WTC11 (cell line): ENCODE data around the gene PTPMT1.

Experiments
- ELF4 ChIP-seq: sonication (generic); formaldehyde crosslinking; IDR thresholded peaks from 2 replicates; pipeline ENCODE4 v1.8.1; 2022; ENCODE audit warnings: low read depth, mild to moderate bottlenecking, moderate library complexity, missing genetic modification reagents
- FOXK1 ChIP-seq: sonication (generic); formaldehyde crosslinking; IDR thresholded peaks from 2 replicates; pipeline ENCODE4 v1.8.0; 2022; ENCODE audit warnings: mild to moderate bottlenecking, moderate library complexity, missing genetic modification reagents
- NFYB ChIP-seq: sonication (generic); formaldehyde crosslinking; conservative IDR thresholded peaks from 2 replicates; pipeline ENCODE4 v1.8.0; 2022; ENCODE audit warnings: low read depth, missing genetic modification reagents
- TCF7 ChIP-seq: sonication (generic); formaldehyde crosslinking; IDR thresholded peaks from 2 replicates; pipeline ENCODE4 v1.8.0; 2022; ENCODE audit warnings: mild to moderate bottlenecking, low read depth, missing genetic modification reagents, moderate library complexity
- TF ChIP-seq, protein P1 (sequence below): fragments of 200-600 bp; IDR thresholded peaks from 2 replicates; pipeline ENCODE4 v1.8.0; 2022; ENCODE audit warnings: antibody characterized with exemption
- TF ChIP-seq, protein P2 (sequence below): sonication (generic); formaldehyde crosslinking; IDR thresholded peaks from 2 replicates; pipeline ENCODE4 v1.8.1; 2023; ENCODE audit warnings: mild to moderate bottlenecking, missing genetic modification reagents
- TF ChIP-seq, protein P3 (sequence below): sonication (generic); formaldehyde crosslinking; conservative IDR thresholded peaks from 2 replicates; pipeline ENCODE4 v1.8.1; 2022; ENCODE audit warnings: mild to moderate bottlenecking, missing genetic modification reagents
- TF ChIP-seq, protein P4 (sequence below): sonication (generic); formaldehyde crosslinking; IDR thresholded peaks from 2 replicates; pipeline ENCODE4 v1.8.1; 2023; ENCODE audit warnings: mild to moderate bottlenecking, missing genetic modification reagents, moderate library complexity
- TF ChIP-seq, protein P5 (sequence below): sonication (generic); formaldehyde crosslinking; IDR thresholded peaks from 2 replicates; pipeline ENCODE4 v1.8.0; 2022; ENCODE audit warnings: mild to moderate bottlenecking, missing genetic modification reagents

DNA sequence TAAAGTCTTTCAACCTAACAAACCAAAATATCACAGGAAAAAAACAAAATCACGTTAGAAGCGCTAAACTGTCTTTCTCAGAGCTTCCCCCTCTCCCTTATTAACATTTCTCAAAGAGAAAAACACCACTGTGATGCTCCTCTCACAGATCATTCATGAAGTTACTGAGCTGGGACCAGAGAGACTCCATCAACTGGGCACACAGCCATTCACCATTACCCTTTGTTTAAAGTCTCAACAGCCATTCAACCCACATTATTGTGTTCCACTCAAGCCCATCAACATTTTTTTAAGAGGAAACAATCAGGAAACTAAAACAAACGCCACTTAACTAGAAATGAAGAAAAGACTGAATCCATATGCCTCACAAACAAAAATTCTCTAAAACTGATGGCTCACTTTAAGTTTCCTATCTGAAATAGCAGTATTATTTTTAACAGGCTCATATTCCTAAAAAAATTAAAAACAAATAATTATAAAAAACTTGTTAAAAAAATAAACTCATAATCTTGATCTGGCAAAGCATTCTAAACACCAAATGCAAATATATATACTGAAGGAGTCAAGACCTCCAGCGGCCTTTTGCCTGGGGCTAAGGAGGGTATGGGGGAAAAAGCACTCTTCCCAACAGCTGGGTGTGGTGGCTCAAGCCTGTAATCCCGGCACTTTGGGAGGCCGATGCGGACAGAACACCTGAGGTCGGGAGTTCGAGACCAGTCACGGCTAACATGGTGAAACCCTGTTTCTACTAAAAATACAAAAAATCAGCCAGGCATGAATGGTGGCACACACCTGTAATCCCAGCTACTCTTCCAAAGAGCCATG, 26.4 kb upstream of the PTPMT1 start:
- TF ChIP-seq, protein P1, sequence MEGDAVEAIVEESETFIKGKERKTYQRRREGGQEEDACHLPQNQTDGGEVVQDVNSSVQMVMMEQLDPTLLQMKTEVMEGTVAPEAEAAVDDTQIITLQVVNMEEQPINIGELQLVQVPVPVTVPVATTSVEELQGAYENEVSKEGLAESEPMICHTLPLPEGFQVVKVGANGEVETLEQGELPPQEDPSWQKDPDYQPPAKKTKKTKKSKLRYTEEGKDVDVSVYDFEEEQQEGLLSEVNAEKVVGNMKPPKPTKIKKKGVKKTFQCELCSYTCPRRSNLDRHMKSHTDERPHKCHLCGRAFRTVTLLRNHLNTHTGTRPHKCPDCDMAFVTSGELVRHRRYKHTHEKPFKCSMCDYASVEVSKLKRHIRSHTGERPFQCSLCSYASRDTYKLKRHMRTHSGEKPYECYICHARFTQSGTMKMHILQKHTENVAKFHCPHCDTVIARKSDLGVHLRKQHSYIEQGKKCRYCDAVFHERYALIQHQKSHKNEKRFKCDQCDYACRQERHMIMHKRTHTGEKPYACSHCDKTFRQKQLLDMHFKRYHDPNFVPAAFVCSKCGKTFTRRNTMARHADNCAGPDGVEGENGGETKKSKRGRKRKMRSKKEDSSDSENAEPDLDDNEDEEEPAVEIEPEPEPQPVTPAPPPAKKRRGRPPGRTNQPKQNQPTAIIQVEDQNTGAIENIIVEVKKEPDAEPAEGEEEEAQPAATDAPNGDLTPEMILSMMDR, result no peak
- no peak for TF ChIP-seq TCF7
- TF ChIP-seq, protein P2, sequence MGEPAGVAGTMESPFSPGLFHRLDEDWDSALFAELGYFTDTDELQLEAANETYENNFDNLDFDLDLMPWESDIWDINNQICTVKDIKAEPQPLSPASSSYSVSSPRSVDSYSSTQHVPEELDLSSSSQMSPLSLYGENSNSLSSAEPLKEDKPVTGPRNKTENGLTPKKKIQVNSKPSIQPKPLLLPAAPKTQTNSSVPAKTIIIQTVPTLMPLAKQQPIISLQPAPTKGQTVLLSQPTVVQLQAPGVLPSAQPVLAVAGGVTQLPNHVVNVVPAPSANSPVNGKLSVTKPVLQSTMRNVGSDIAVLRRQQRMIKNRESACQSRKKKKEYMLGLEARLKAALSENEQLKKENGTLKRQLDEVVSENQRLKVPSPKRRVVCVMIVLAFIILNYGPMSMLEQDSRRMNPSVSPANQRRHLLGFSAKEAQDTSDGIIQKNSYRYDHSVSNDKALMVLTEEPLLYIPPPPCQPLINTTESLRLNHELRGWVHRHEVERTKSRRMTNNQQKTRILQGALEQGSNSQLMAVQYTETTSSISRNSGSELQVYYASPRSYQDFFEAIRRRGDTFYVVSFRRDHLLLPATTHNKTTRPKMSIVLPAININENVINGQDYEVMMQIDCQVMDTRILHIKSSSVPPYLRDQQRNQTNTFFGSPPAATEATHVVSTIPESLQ (CRISPR knock-in tag), result no peak
- no peak for TF ChIP-seq NFYB (CRISPR knock-in tag)
- TF ChIP-seq, protein P3, sequence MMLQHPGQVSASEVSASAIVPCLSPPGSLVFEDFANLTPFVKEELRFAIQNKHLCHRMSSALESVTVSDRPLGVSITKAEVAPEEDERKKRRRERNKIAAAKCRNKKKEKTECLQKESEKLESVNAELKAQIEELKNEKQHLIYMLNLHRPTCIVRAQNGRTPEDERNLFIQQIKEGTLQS, result no peak
- TF ChIP-seq FOXK1, result no peak
- TF ChIP-seq, protein P4, sequence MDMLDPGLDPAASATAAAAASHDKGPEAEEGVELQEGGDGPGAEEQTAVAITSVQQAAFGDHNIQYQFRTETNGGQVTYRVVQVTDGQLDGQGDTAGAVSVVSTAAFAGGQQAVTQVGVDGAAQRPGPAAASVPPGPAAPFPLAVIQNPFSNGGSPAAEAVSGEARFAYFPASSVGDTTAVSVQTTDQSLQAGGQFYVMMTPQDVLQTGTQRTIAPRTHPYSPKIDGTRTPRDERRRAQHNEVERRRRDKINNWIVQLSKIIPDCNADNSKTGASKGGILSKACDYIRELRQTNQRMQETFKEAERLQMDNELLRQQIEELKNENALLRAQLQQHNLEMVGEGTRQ (CRISPR knock-in tag), result no peak
- TF ChIP-seq, protein P5, sequence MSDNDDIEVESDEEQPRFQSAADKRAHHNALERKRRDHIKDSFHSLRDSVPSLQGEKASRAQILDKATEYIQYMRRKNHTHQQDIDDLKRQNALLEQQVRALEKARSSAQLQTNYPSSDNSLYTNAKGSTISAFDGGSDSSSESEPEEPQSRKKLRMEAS (CRISPR knock-in tag), result no peak
- no peak for TF ChIP-seq ELF4
